Kidney (tissue), 14 donors: ENCODE results near the gene TMEM209. TPM values are rescaled to one million over a fixed set of nuclear protein-coding genes. Genes with fewer than 3 reads are reported as not detected.
A peak's percentile ranks its signal among the peaks of the same experiment; 100 is the strongest.

Source experiments
- DNase-seq, 5 donors: peaks; one replicate each; pipeline ENCODE4 v3.0.0-alpha.2; 2013 to 2020
- FAIRE-seq: peaks from 2 replicates; lab custom pipeline; 2012; peaks lifted over from hg19 to GRCh38; lab: Jason Lieb, UNC
- H3K27ac ChIP-seq, 2 donors: one replicate each; pipeline ENCODE4 v1.7.0; 2013; ENCODE audit warnings: low read depth in 2 of 2, low read length in 2 of 2, inconsistent platforms in 1 of 2
- H3K27me3 ChIP-seq: one replicate; pipeline ENCODE4 v1.7.1; 2013; ENCODE audit warnings: low read length, inconsistent platforms; ENCODE audit not compliant: control insufficient read depth, insufficient read depth
- H3K36me3 ChIP-seq, 3 donors: one replicate each; pipeline versions ENCODE4 v1.7.0 to v1.7.1; 2013; ENCODE audit warnings: low read length in 3 of 3, control low read depth in 1 of 3, inconsistent platforms in 1 of 3; ENCODE audit not compliant: insufficient read depth in 3 of 3, control insufficient read depth in 2 of 3
- H3K4me1 ChIP-seq, 3 donors: one replicate each; pipeline versions ENCODE4 v1.7.0 to v1.7.1; 2013; ENCODE audit warnings: low read length in 3 of 3, inconsistent platforms in 1 of 3, low read depth in 1 of 3; ENCODE audit not compliant: control insufficient read depth in 2 of 3, insufficient read depth in 2 of 3
- H3K4me3 ChIP-seq, 3 donors: one replicate each; pipeline versions ENCODE4 v1.7.0 to v1.8.1; 2013; ENCODE audit warnings: low read length in 3 of 3, control low read depth in 1 of 3, inconsistent platforms in 1 of 3
- H3K9ac ChIP-seq, 3 donors: one replicate each; pipeline versions ENCODE4 v1.7.0 to v1.7.1; 2013; ENCODE audit warnings: low read length in 3 of 3, control low read depth in 1 of 3, inconsistent platforms in 1 of 3
- H3K9me3 ChIP-seq, 3 donors: one replicate each; pipeline versions ENCODE4 v1.7.0 to v1.7.1; 2013; ENCODE audit warnings: low read length in 3 of 3, control low read depth in 1 of 3, inconsistent platforms in 1 of 3; ENCODE audit not compliant: control insufficient read depth in 2 of 3, insufficient read depth in 1 of 3
- CTCF ChIP-seq: IDR thresholded peaks from 3 replicates; pipeline ENCODE4 v1.5.1; 2012; ENCODE audit warnings: mild to moderate bottlenecking, moderate library complexity, borderline replicate concordance; ENCODE audit not compliant: insufficient read depth; ENCODE audit errors: extremely low read depth
- intact Hi-C: fragments of 100-400 bp; cut with DNase I; formaldehyde crosslinking; loops from one replicate; pipeline ENCODE4 v1.11.1; 2022
- polyA plus RNA-seq: library from polyadenylated mRNA; stranded (reverse); fragments of 350-450 nt; fragmentation: Illumina TruSeq; extraction: RNeasy Lipid Tissue Mini Kit (QIAGEN cat#74804); gene quantifications from one replicate; pipeline ENCODE4 v1.2.3, GENCODE V29; 2014; ENCODE audit warnings: low read depth, low replicate concordance; ENCODE audit not compliant: insufficient read depth
- total RNA-seq: library from RNA; stranded (reverse); fragmentation: NEBNext Ultra II Directional; extraction: Animal tissue kit (Norgen Biotek cat#: 25700); gene quantifications from one replicate; pipeline ENCODE4 v1.2.1, GENCODE V29; 2021
- donor health status: control.
- donor health status: control.
- donor health status: control.
- donor health status: control.
- donor health status: control.
- donor health status: DM: yes; HTN: yes; CAD: no.
- donor health status: Normal renal cell carcinoma (clear cell type).

Gene TMEM209
- total and polyA plus RNA-seq, 2 donors from 2014 or later: 4.3 to 29.0 TPM

- peak in 4 of 5 donors; percentile 36 to 83 (median 60) for DNase-seq
- H3K4me3 ChIP-seq: no peak overlapping the region
- intact Hi-C loops: no loop called here
Measured at GRCh38 chr7:130154501-130155317, 50.5 kb downstream of the TMEM209 start.

GRCh38 chr7:130154131-130154500, 51.1 kb downstream of the TMEM209 start:
- Histone ChIP-seq H3K4me3 (no peak overlapping the region), H3K9ac (no peak overlapping the region), H3K27ac (no peak overlapping the region), H3K9me3 (no peaks in the 10 kb centered on the region), H3K36me3 (no peaks in the 10 kb centered on the region), H3K27me3 (no peaks in the 10 kb centered on the region), H3K4me1 (peaks cover 0 to 6% (median 4%) of the 10 kb centered on the region in 3 donors)
- DNase-seq: peak in 1 of 5 donors; percentile 48
- intact Hi-C loops: no loop called here
- FAIRE-seq: no peak
- no peak for TF ChIP-seq CTCF

More at GRCh38 chr7:130154501-130155317, 50.5 kb downstream of the TMEM209 start:
- no peaks in the 10 kb centered on the region for H3K27me3 ChIP-seq
- H3K9ac ChIP-seq: no peak overlapping the region
- H3K9me3 ChIP-seq: no peaks in the 10 kb centered on the region
- FAIRE-seq: no peak
- no peak for TF ChIP-seq CTCF
- no peak overlapping the region for H3K27ac ChIP-seq
- H3K4me1 ChIP-seq: peaks cover 0 to 6% (median 4%) of the 10 kb centered on the region in 3 donors
- H3K36me3 ChIP-seq: no peaks in the 10 kb centered on the region

GRCh38 chr7:130153211-130153908, 51.8 kb downstream of the TMEM209 start:
- intact Hi-C loops: no loop called here
- H3K27ac ChIP-seq: no peak overlapping the region
- no peak overlapping the region for H3K9ac ChIP-seq
- no peaks in the 10 kb centered on the region for H3K9me3 ChIP-seq
- no peaks in the 10 kb centered on the region for H3K27me3 ChIP-seq
- FAIRE-seq: no peak
- no peak for TF ChIP-seq CTCF
- no peaks in the 10 kb centered on the region for H3K36me3 ChIP-seq
- DNase-seq: peak in 1 of 5 donors; percentile 57
- H3K4me3 ChIP-seq: no peak overlapping the region
- peaks cover 0 to 6% (median 4%) of the 10 kb centered on the region in 3 donors for H3K4me1 ChIP-seq
